K562 (cell line): ENCODE measurements around the gene MCM7. TPM values are rescaled to one million over a fixed set of nuclear protein-coding genes. Genes with fewer than 3 reads are reported as not detected.

Experiments used
- EP300 ChIP-seq: IDR thresholded peaks from 2 replicates; pipeline ENCODE4 v1.6.1; 2012; ENCODE audit warnings: low read length, improper control_type of control experiment
- FOXA3 ChIP-seq, 2 experiments: fragments of 450-650 bp in 1 of 2; sonication (generic) in 1 of 2; formaldehyde crosslinking; IDR thresholded peaks in 1 of 2; conservative IDR thresholded peaks in 1 of 2; 2 replicates each; pipeline versions ENCODE4 v1.4.0 to v1.8.0; 2020 to 2022; ENCODE audit warnings: mild to moderate bottlenecking in 2 of 2, missing genetic modification reagents in 1 of 2
- GABPB1 ChIP-seq: sonication (generic); formaldehyde crosslinking; IDR thresholded peaks from 2 replicates; pipeline ENCODE4 v1.8.0; 2022; ENCODE audit warnings: mild to moderate bottlenecking, missing genetic modification reagents
- MLLT1 ChIP-seq, 2 experiments: fragments of 450-650 bp; IDR thresholded peaks; 2 replicates each; pipeline ENCODE4 v1.6.1; 2016
- PHB ChIP-seq: fragments of 250-450 bp; sonication (Bioruptor Pico); IDR thresholded peaks from 2 replicates; pipeline ENCODE4 v1.5.0; 2021
- POLR2AphosphoS5 ChIP-seq: IDR thresholded peaks from 2 replicates; pipeline ENCODE4 v1.6.1; 2011; ENCODE audit warnings: mild to moderate bottlenecking, low read depth, low read length, moderate library complexity; ENCODE audit not compliant: control insufficient read depth, insufficient read depth
- RAD21 ChIP-seq, 2 experiments: fragments of 250-450 bp in 1 of 2; fragments of 450-650 bp in 1 of 2; sonication (Bioruptor Pico) in 1 of 2; formaldehyde crosslinking in 1 of 2; IDR thresholded peaks in 1 of 2; conservative IDR thresholded peaks in 1 of 2; 2 replicates each; pipeline versions ENCODE4 v1.4.0 to v1.8.0; 2020 to 2022; ENCODE audit warnings: mild to moderate bottlenecking in 2 of 2, moderate library complexity in 1 of 2
- RBFOX2 ChIP-seq: fragments of 200-400 bp; formaldehyde crosslinking; IDR thresholded peaks from 2 replicates; pipeline ENCODE4 v1.6.1; 2017; ENCODE audit warnings: low read depth, mild to moderate bottlenecking, low read length, moderate library complexity
- RBM17 ChIP-seq: fragments of 200-400 bp; formaldehyde crosslinking; IDR thresholded peaks from 2 replicates; pipeline ENCODE4 v1.6.1; 2017; ENCODE audit warnings: low read depth, mild to moderate bottlenecking, low read length, borderline replicate concordance
- TEAD1 ChIP-seq, 2 experiments: fragments of 450-650 bp in 1 of 2; sonication (generic) in 1 of 2; formaldehyde crosslinking; IDR thresholded peaks; 2 replicates each; pipeline versions ENCODE4 v1.4.0 to v1.8.0; 2020 to 2022; ENCODE audit warnings: mild to moderate bottlenecking in 2 of 2, missing genetic modification reagents in 1 of 2
- ZBED1 ChIP-seq: IDR thresholded peaks from 2 replicates; pipeline ENCODE4 v1.6.1; 2014
- ZBTB11 ChIP-seq, 3 experiments: fragments of 200-800 bp in 1 of 3; fragments of 250-450 bp in 1 of 3; fragments of 450-650 bp in 1 of 3; sonication (Bioruptor Pico) in 1 of 3; sonication (Bioruptor generic) in 1 of 3; formaldehyde crosslinking in 1 of 3; IDR thresholded peaks; 2 replicates each; pipeline versions ENCODE4 v1.6.1 to v1.8.0; 2016 to 2022; ENCODE audit warnings: mild to moderate bottlenecking in 2 of 3, missing genetic modification characterization in 2 of 3, missing compliant biosample characterization in 1 of 3, moderate library complexity in 1 of 3
- ZBTB33 ChIP-seq: sonication (generic); formaldehyde crosslinking; IDR thresholded peaks from 2 replicates; pipeline ENCODE4 v1.8.1; 2023; ENCODE audit warnings: mild to moderate bottlenecking, missing genetic modification reagents
- ZNF121 ChIP-seq: sonication (generic); formaldehyde crosslinking; conservative IDR thresholded peaks from 2 replicates; pipeline ENCODE4 v1.8.0; 2022; ENCODE audit warnings: missing genetic modification reagents
- ZNF347 ChIP-seq: fragments of 450-650 bp; formaldehyde crosslinking; IDR thresholded peaks from 2 replicates; pipeline ENCODE4 v1.4.0; 2020; ENCODE audit warnings: low read depth, mild to moderate bottlenecking, moderate library complexity
- ZNF512 ChIP-seq: IDR thresholded peaks from 2 replicates; pipeline ENCODE4 v1.6.1; 2016; ENCODE audit warnings: missing genetic modification characterization, missing compliant biosample characterization
- ZNF76 ChIP-seq: fragments of 250-450 bp; sonication (Bioruptor Pico); IDR thresholded peaks from 2 replicates; pipeline ENCODE4 v1.4.0; 2020; ENCODE audit warnings: mild to moderate bottlenecking, moderate library complexity, borderline replicate concordance
- polyA plus RNA-seq, 8 experiments: library from polyadenylated mRNA; depleted of rRNA in 4 of 8; stranded (reverse) in 5 of 8; unstranded in 3 of 8; fragments of >200 nt; fragmentation: Nextera tagmentation in 2 of 8; fragmentation: Illumina TruSeq in 1 of 8; extraction: Ambion mirVana in 2 of 8; extraction: Trizol in 1 of 8; gene quantifications; 2 replicates each; pipeline versions ENCODE4 v1.2.1 to v1.2.3, GENCODE V29; 2011 to 2014; ENCODE audit warnings: inconsistent platforms in 1 of 8, missing spikeins in 1 of 8
- total RNA-seq, 7 experiments: library from RNA; depleted of rRNA in 6 of 7; stranded (reverse); fragments of >200 nt in 6 of 7; fragmentation: Illumina TruSeq in 2 of 7; extraction: Trizol in 2 of 7; gene quantifications; 2 replicates each; pipeline versions ENCODE4 v1.2.1 to v1.2.3, GENCODE V29; 2011 to 2021; ENCODE audit warnings: low replicate concordance in 1 of 7

The MCM7 gene
- total and polyA plus RNA-seq, 9 of the 15 experiments (the other 6 are each of a cell fraction or from before 2014, with no cell fraction given), result 329 to 856 (median 437) TPM

DNA sequence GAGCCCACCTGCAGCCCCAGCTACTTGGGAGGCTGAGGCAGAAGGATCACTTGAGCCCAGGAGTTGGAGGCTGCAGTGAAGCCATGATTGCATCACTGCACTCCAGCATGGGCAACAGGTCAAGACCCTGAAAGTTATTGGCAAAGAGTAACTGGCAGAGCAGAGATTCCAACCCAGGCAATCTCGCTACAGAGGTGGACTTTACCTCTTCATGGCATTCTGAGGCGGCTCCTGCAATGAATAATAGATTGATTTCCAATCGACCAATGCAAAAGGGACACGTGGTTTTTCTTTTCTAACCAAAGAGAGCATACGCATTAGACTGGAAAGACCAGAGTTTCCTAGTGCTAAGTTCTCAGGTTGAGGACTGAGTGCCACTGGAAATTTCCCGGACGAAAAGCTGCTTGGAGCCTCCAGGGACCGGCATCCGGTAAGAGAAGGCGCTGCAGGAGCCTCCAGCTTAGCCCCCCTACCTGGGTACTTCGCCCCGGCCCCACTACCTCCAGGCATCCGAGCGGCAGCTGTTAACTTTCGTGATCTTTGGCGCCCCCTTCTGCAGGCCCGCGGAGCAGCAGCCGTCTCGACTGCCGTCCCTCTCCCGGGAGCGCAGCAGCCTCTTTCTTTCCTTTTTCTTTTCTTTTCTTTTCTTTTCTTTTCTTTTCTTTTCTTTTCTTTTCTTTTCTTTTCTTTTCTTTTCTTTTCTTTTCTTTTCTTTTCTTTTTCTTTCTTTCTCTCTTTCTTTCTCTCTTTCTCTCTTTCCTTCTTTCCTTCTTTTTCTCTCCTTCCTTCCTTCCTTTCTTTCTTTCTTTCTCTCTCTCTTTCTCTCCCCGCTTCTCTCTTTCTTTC, 29.6 kb upstream of the MCM7 start (continued):
- peak; percentile 85 to 86; a peak in 2 of 4 replicates for TF ChIP-seq MLLT1 (IDR thresholded peaks at IDR 0.05)
- TF ChIP-seq ZNF121 (CRISPR knock-in tag), result peak; percentile 81
- peak; percentile 33; the same call in 1 of the 2 replicates for TF ChIP-seq EP300
- TF ChIP-seq TEAD1 (CRISPR knock-in tag; IDR thresholded peaks at IDR 0.05), result peak in 1 of 2 experiments; percentile 8; a peak in 1 of 4 replicates
- peak; percentile 92 to 95 for TF ChIP-seq RAD21 (CRISPR knock-in tag; conservative IDR thresholded peaks at IDR 0.05 in 1 of 2, IDR thresholded peaks at IDR 0.05 in 1 of 2)
- TF ChIP-seq ZBTB11 (CRISPR knock-in tag; IDR thresholded peaks at IDR 0.05), result no peak; a peak in 1 of 6 replicates
- peak; percentile 100 for TF ChIP-seq ZNF512 (tag)
- TF ChIP-seq ZBED1, result no peak
- no peak for TF ChIP-seq PHB (CRISPR knock-in tag)
- no peak for TF ChIP-seq ZNF347
- peak; percentile 64 for TF ChIP-seq RBFOX2
- no peak for TF ChIP-seq ZNF76 (CRISPR knock-in tag)
- no peak for TF ChIP-seq FOXA3 (CRISPR knock-in tag; conservative IDR thresholded peaks at IDR 0.05 in 1 of 2, IDR thresholded peaks at IDR 0.05 in 1 of 2)
- TF ChIP-seq ZBTB33 (CRISPR knock-in tag), result peak; percentile 32; the same call in 1 of the 2 replicates
- no peak for TF ChIP-seq RBM17
- TF ChIP-seq GABPB1 (CRISPR knock-in tag), result peak; percentile 34; the same call in 1 of the 2 replicates
- no peak for TF ChIP-seq POLR2AphosphoS5
